ENCODE data around the gene GSPT1. TPM values are rescaled to one million over a fixed set of nuclear protein-coding genes. Genes with fewer than 3 reads are reported as not detected.

Gene GSPT1
- total RNA-seq, 1 experiment from 2014 or later = 216 TPM

- H3K4me1 ChIP-seq (ENCODE audit: insufficient read depth, low read length, poor library complexity, severe bottlenecking) = peaks cover 24% of the 10 kb centered on the region
- TF ChIP-seq EZH2 (IDR thresholded peaks at IDR 0.05; ENCODE audit: borderline replicate concordance, low read depth, low read length, poor library complexity, severe bottlenecking) (no peak), CTCF (conservative IDR thresholded peaks at IDR 0.05; ENCODE audit: low read depth, low read length) (no peak)
- DNase-seq (ENCODE audit: low spot score) = no peak
- H3K27ac ChIP-seq (ENCODE audit: low read depth, low read length, poor library complexity, severe bottlenecking) = peak overlapping the region; percentile 88
- no peaks in the 10 kb centered on the region for H3K9me3 ChIP-seq (ENCODE audit: low read depth, low read length, poor library complexity, severe bottlenecking)
- no TSS peak for BruUV-seq (replicated peaks)
- H3K27me3 ChIP-seq (replicated peaks; ENCODE audit: insufficient read depth, low read depth, low read length, poor library complexity) = no peaks in the 10 kb centered on the region
- ChIA-PET CTCF (no interaction called here), POLR2A (ENCODE audit: low non-redundant PET) (no interaction called here)
- intact Hi-C loops (cut with micrococcal nuclease; ENCODE audit: unreplicated experiment) = loop anchor here (2.0 kb wide), 1 partner anchor 63 kb away; the partner anchor contains the start of gene SNX29
- H3K4me3 ChIP-seq (ENCODE audit: low read depth, low read length, poor library complexity, severe bottlenecking) = peak overlapping the region; percentile 96
- H3K36me3 ChIP-seq (ENCODE audit: insufficient read depth, low read length, poor library complexity, severe bottlenecking) = no peaks in the 10 kb centered on the region
Measured at GRCh38 chr16:11913425-11914079, 2.2 kb downstream of the GSPT1 start.

DNA sequence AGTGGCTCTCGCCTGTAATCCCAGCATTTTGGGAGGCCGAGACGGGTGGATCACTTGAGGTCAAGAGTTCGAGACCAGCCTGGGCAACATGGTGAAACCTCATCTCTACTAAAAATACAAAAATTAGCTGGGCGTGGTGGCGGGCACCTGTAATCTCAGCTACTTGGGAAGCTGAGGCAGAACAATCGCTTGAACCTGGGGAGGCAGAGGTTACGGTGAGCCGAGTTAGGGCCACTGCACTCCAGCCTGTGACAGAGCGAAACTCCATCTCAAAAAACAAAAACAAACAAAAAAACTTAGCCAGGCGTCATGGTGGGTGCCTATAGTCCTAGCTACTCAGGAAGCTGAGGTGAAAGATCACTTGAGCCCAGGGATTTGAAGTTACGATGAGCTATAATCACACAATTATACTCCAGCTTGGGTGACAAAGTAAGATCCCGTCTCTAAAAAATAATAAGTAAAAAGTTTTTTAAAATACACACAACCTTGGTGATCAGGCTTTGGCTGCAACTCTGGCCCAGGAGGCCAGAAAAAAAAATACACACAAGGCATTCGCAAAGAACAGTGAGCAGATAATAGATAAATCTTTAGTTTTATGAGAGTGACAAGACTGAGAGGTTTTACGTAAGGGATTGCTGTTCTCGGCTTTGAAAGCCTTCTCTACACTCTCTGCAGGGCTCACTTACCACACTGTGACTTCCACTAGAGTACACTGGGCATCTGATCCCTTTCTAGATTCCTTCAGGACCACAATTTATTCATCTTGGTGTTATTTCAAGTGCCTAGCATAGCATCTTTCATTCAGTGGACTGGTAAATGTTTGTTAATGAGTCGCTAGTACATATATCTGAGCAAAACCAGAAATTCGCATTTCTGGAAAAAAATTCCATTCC, 5.9 kb downstream of the GSPT1 start:
- H3K36me3 ChIP-seq (ENCODE audit: insufficient read depth, low read length, poor library complexity, severe bottlenecking) = peaks cover 5% of the 10 kb centered on the region
- BruUV-seq (replicated peaks) = no TSS peak
- H3K4me1 ChIP-seq (ENCODE audit: insufficient read depth, low read length, poor library complexity, severe bottlenecking) = peaks cover 24% of the 10 kb centered on the region
- H3K27ac ChIP-seq (ENCODE audit: low read depth, low read length, poor library complexity, severe bottlenecking) = peak overlapping the region; percentile 49
- H3K4me3 ChIP-seq (ENCODE audit: low read depth, low read length, poor library complexity, severe bottlenecking) = no peak overlapping the region
- POLR2A ChIA-PET (ENCODE audit: low non-redundant PET) = no interaction called here
- CTCF ChIA-PET = no interaction called here
- TF ChIP-seq CTCF (conservative IDR thresholded peaks at IDR 0.05; ENCODE audit: low read depth, low read length) (no peak), EZH2 (IDR thresholded peaks at IDR 0.05; ENCODE audit: borderline replicate concordance, low read depth, low read length, poor library complexity, severe bottlenecking) (no peak)
- H3K27me3 ChIP-seq (replicated peaks; ENCODE audit: insufficient read depth, low read depth, low read length, poor library complexity) = no peaks in the 10 kb centered on the region
- H3K9me3 ChIP-seq (ENCODE audit: low read depth, low read length, poor library complexity, severe bottlenecking) = no peaks in the 10 kb centered on the region
- intact Hi-C loops (cut with micrococcal nuclease; ENCODE audit: unreplicated experiment) = no loop called here
- DNase-seq (ENCODE audit: low spot score) = no peak

GRCh38 chr16:11907160-11907970, 8.4 kb downstream of the GSPT1 start:
- Histone ChIP-seq H3K9me3 (ENCODE audit: low read depth, low read length, poor library complexity, severe bottlenecking) (no peaks in the 10 kb centered on the region), H3K27me3 (replicated peaks; ENCODE audit: insufficient read depth, low read depth, low read length, poor library complexity) (no peaks in the 10 kb centered on the region), H3K27ac (ENCODE audit: low read depth, low read length, poor library complexity, severe bottlenecking) (no peak overlapping the region), H3K36me3 (ENCODE audit: insufficient read depth, low read length, poor library complexity, severe bottlenecking) (peaks cover 5% of the 10 kb centered on the region), H3K4me3 (ENCODE audit: low read depth, low read length, poor library complexity, severe bottlenecking) (no peak overlapping the region), H3K4me1 (ENCODE audit: insufficient read depth, low read length, poor library complexity, severe bottlenecking) (peaks cover 11% of the 10 kb centered on the region)
- no peak for DNase-seq (ENCODE audit: low spot score)
- intact Hi-C loops (cut with micrococcal nuclease; ENCODE audit: unreplicated experiment) = no loop called here
- TF ChIP-seq CTCF (conservative IDR thresholded peaks at IDR 0.05; ENCODE audit: low read depth, low read length) (no peak), EZH2 (IDR thresholded peaks at IDR 0.05; ENCODE audit: borderline replicate concordance, low read depth, low read length, poor library complexity, severe bottlenecking) (no peak)
- ChIA-PET CTCF (no interaction called here), POLR2A (ENCODE audit: low non-redundant PET) (no interaction called here)
- BruUV-seq (replicated peaks) = no TSS peak

Measured in A673 (cell line).